HG03175 (cell line): Measurements from ENCODE around the gene C10orf120.

Source experiments
- ATAC-seq: cut with Tn5 transposase; IDR thresholded peaks from one replicate; pipeline ENCODE4 v1.9.1; 2021; ENCODE audit warnings: mild to moderate bottlenecking, moderate library complexity; ENCODE audit not compliant: unreplicated experiment

C10orf120 gene

GRCh38 chr10:122699796-122700455, at the start of gene C10orf120:
C10orf120 (minus strand) TSS chr10:122699846; CDS start chr10:122699790, 56 bp downstream.
- ATAC-seq = no peak

- ATAC-seq = no peak
Observed at GRCh38 chr10:122748496-122748895, 48.9 kb upstream of the C10orf120 start.

GRCh38 chr10:122746408-122746807, 46.8 kb upstream of the C10orf120 start:
- ATAC-seq = no peak

GRCh38 chr10:122744257-122744656, 44.6 kb upstream of the C10orf120 start:
- no peak for ATAC-seq

- ATAC-seq = no peak
Observed at GRCh38 chr10:122740640-122741039, 41.0 kb upstream of the C10orf120 start.

- ATAC-seq = no peak
Observed at GRCh38 chr10:122738031-122738430, 38.4 kb upstream of the C10orf120 start.

- ATAC-seq = no peak
Observed at GRCh38 chr10:122733931-122734665, 34.5 kb upstream of the C10orf120 start.

GRCh38 chr10:122733443-122733842, 33.8 kb upstream of the C10orf120 start:
- ATAC-seq = no peak

GRCh38 chr10:122730238-122730637, 30.6 kb upstream of the C10orf120 start:
- no peak for ATAC-seq

GRCh38 chr10:122729126-122729525, 29.5 kb upstream of the C10orf120 start:
- ATAC-seq = no peak

GRCh38 chr10:122727426-122727825, 27.8 kb upstream of the C10orf120 start:
- ATAC-seq = no peak

GRCh38 chr10:122725768-122726167, 26.1 kb upstream of the C10orf120 start:
- no peak for ATAC-seq

GRCh38 chr10:122725006-122725405, 25.4 kb upstream of the C10orf120 start:
- no peak for ATAC-seq

GRCh38 chr10:122721111-122721510, 21.5 kb upstream of the C10orf120 start:
- no peak for ATAC-seq

- no peak for ATAC-seq
Observed at GRCh38 chr10:122716025-122716424, 16.4 kb upstream of the C10orf120 start.

- ATAC-seq = no peak
Observed at GRCh38 chr10:122715576-122715975, 15.9 kb upstream of the C10orf120 start.

- no peak for ATAC-seq
Observed at GRCh38 chr10:122713091-122713885, 13.6 kb upstream of the C10orf120 start.

- no peak for ATAC-seq
Observed at GRCh38 chr10:122710576-122710975, 10.9 kb upstream of the C10orf120 start.

- no peak for ATAC-seq
Observed at GRCh38 chr10:122709971-122710370, 10.3 kb upstream of the C10orf120 start.

- ATAC-seq = no peak
Observed at GRCh38 chr10:122707535-122707934, 7.9 kb upstream of the C10orf120 start.

GRCh38 chr10:122706947-122707346, 7.3 kb upstream of the C10orf120 start:
- no peak for ATAC-seq

GRCh38 chr10:122706467-122706866, 6.8 kb upstream of the C10orf120 start:
- ATAC-seq = no peak
